ES-I3 (cell line): Measurements from ENCODE around the gene CYP21A2.
"Not testable (repeated sequence)": the region's sequence is repeated elsewhere in the genome, so short reads cannot be mapped to it uniquely, and the experiment has no call there.

Experiments used
- H3K36me3 ChIP-seq: 2 replicates; pipeline ENCODE4 v1.6.1; 2013; ENCODE audit warnings: mild to moderate bottlenecking, low read length, control low read depth, moderate library complexity; ENCODE audit not compliant: insufficient read depth
- H3K4me1 ChIP-seq: 2 replicates; pipeline ENCODE4 v1.6.1; 2013; ENCODE audit warnings: mild to moderate bottlenecking, control low read depth, low read length; ENCODE audit not compliant: insufficient read depth
- H3K9ac ChIP-seq: 2 replicates; pipeline ENCODE4 v1.6.1; 2013; ENCODE audit warnings: low read depth, mild to moderate bottlenecking, low read length, moderate library complexity
- H3K9me3 ChIP-seq: 2 replicates; pipeline ENCODE4 v1.6.1; 2013; ENCODE audit warnings: mild to moderate bottlenecking, low read length, moderate library complexity; ENCODE audit not compliant: control insufficient read depth, insufficient read depth

CYP21A2 gene

DNA sequence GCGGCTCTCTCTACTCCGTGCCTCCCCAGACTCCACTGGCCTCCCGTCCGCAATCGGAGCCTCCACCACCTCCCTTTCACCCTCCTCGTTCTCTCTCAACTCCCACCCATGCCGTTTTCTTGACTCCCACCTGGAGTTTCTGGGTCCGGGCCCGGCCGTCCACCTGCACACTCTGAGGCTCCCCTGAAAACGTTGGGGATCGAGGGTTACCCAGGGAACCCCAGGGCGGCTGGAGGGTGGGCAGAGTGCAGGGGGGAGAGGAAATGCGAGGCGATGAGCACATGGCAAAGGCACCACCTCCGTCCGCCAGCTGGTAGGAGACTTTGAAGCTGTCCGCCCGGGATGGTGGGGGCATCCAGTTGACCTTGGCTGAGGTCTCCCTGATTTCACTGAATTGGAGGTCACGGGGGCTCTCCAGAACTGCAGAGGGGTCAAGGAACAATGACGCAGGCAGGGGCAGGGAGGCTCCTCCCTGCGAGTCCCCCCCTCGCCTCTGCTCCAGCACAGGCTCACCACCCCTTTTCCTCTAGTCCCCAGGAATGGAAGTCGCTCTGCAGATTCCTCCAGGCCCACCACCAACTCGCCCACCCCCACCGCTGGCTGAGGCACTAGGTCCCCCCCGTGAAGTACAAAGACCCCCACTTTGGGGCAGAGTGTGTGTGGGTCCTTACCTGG is 27.2 kb upstream of the CYP21A2 start:
- not testable (repeated sequence) for H3K9ac ChIP-seq, H3K36me3 ChIP-seq, H3K9me3 ChIP-seq, H3K4me1 ChIP-seq

- H3K9me3 ChIP-seq, H3K36me3 ChIP-seq, H3K4me1 ChIP-seq, H3K9ac ChIP-seq: not testable (repeated sequence)
These were observed 25.1 kb upstream of the CYP21A2 start for GRCh38 chr6:32012941-32013617.

DNA sequence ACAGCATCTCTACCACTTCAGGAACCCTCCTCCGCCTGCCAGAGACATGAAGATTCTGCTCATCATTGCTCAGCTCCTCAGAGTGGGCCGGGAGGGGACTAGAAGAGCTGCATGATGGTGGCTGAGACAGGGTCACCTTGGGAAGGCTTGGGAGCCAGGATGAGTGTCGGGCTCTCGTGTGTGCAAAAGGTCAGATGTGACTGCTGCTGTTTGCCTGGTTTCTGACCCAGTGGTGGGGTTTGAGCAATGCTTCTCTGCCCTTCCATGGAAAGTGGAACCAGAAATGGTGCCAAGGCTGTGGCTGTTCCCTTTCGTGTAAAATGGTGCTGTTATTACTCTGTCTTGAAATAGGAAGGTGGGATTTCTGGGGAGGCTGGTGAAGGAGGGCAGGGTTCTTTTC is 24.5 kb upstream of the CYP21A2 start:
- H3K9me3 ChIP-seq, H3K9ac ChIP-seq, H3K4me1 ChIP-seq, H3K36me3 ChIP-seq: not testable (repeated sequence)

DNA sequence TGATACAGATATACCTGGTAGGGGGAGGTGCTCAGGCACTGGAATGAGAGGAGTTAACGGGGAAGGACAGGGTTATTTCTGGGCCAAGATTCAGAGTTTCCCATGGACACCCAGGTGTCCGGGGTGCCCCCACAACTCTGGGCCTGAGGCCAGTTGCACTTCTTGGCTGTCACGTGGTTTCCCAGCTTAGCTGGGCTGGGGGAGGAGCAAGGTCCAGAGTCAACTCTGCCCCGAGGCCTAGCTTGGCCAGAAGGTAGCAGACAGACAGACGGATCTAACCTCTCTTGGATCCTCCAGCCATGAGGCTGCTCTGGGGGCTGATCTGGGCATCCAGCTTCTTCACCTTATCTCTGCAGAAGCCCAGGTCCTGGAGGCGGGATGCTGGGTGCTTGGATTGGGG is 23.7 kb upstream of the CYP21A2 start, which contains the start of gene C4B:
Gene C4B, plus strand, starts transcription at position 249 of the 400 bp plus-strand sequence. Its CDS starts 51 bp downstream, at position 300.
- H3K9me3 ChIP-seq, H3K9ac ChIP-seq, H3K36me3 ChIP-seq, H3K4me1 ChIP-seq: not testable (repeated sequence)

- H3K9me3 ChIP-seq, H3K4me1 ChIP-seq, H3K9ac ChIP-seq, H3K36me3 ChIP-seq: not testable (repeated sequence)
These were observed 16.1 kb upstream of the CYP21A2 start for GRCh38 chr6:32022100-32022499.

- not testable (repeated sequence) for H3K9me3 ChIP-seq, H3K9ac ChIP-seq, H3K36me3 ChIP-seq
These were observed 9.6 kb upstream of the CYP21A2 start for GRCh38 chr6:32028631-32029030.

GRCh38 chr6:32029553-32029952 is 8.7 kb upstream of the CYP21A2 start:
- H3K9me3 ChIP-seq, H3K36me3 ChIP-seq, H3K9ac ChIP-seq, H3K4me1 ChIP-seq: not testable (repeated sequence)

More at GRCh38 chr6:32028631-32029030, 9.6 kb upstream of the CYP21A2 start:
- H3K4me1 ChIP-seq: not testable (repeated sequence)

- not testable (repeated sequence) for H3K9ac ChIP-seq, H3K9me3 ChIP-seq, H3K36me3 ChIP-seq, H3K4me1 ChIP-seq
These were observed 2.8 kb upstream of the CYP21A2 start for GRCh38 chr6:32035283-32036013.

GRCh38 chr6:32037136-32037535 is 1.1 kb upstream of the CYP21A2 start:
- H3K4me1 ChIP-seq, H3K9me3 ChIP-seq, H3K9ac ChIP-seq, H3K36me3 ChIP-seq: not testable (repeated sequence)

DNA sequence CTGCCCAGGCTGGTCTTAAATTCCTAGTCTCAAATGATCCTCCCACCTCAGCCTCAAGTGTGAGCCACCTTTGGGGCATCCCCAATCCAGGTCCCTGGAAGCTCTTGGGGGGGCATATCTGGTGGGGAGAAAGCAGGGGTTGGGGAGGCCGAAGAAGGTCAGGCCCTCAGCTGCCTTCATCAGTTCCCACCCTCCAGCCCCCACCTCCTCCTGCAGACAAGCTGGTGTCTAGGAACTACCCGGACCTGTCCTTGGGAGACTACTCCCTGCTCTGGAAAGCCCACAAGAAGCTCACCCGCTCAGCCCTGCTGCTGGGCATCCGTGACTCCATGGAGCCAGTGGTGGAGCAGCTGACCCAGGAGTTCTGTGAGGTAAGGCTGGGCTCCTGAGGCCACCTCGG is 663 bp downstream of the CYP21A2 start:
- H3K36me3 ChIP-seq, H3K4me1 ChIP-seq, H3K9ac ChIP-seq, H3K9me3 ChIP-seq: not testable (repeated sequence)

DNA sequence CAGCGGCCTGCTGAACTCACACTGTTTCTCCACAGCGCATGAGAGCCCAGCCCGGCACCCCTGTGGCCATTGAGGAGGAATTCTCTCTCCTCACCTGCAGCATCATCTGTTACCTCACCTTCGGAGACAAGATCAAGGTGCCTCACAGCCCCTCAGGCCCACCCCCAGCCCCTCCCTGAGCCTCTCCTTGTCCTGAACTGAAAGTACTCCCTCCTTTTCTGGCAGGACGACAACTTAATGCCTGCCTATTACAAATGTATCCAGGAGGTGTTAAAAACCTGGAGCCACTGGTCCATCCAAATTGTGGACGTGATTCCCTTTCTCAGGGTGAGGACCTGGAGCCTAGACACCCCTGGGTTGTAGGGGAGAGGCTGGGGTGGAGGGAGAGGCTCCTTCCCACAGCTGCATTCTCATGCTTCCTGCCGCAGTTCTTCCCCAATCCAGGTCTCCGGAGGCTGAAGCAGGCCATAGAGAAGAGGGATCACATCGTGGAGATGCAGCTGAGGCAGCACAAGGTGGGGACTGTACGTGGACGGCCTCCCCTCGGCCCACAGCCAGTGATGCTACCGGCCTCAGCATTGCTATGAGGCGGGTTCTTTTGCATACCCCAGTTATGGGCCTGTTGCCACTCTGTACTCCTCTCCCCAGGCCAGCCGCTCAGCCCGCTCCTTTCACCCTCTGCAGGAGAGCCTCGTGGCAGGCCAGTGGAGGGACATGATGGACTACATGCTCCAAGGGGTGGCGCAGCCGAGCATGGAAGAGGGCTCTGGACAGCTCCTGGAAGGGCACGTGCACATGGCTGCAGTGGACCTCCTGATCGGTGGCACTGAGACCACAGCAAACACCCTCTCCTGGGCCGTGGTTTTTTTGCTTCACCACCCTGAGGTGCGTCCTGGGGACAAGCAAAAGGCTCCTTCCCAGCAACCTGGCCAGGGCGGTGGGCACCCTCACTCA is 1.4 kb downstream of the CYP21A2 start:
- H3K36me3 ChIP-seq: not testable (repeated sequence)

DNA sequence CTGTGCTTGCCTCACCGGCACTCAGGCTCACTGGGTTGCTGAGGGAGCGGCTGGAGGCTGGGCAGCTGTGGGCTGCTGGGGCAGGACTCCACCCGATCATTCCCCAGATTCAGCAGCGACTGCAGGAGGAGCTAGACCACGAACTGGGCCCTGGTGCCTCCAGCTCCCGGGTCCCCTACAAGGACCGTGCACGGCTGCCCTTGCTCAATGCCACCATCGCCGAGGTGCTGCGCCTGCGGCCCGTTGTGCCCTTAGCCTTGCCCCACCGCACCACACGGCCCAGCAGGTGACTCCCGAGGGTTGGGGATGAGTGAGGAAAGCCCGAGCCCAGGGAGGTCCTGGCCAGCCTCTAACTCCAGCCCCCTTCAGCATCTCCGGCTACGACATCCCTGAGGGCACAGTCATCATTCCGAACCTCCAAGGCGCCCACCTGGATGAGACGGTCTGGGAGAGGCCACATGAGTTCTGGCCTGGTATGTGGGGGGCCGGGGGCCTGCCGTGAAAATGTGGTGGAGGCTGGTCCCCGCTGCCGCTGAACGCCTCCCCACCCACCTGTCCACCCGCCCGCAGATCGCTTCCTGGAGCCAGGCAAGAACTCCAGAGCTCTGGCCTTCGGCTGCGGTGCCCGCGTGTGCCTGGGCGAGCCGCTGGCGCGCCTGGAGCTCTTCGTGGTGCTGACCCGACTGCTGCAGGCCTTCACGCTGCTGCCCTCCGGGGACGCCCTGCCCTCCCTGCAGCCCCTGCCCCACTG is 2.3 kb downstream of the CYP21A2 start:
- not testable (repeated sequence) for H3K4me1 ChIP-seq, H3K9ac ChIP-seq, H3K9me3 ChIP-seq, H3K36me3 ChIP-seq

More for the DNA sequence above, 1.4 kb downstream of the CYP21A2 start:
- not testable (repeated sequence) for H3K4me1 ChIP-seq, H3K9ac ChIP-seq, H3K9me3 ChIP-seq

GRCh38 chr6:32041050-32041321 is 2.8 kb downstream of the CYP21A2 start:
- H3K9ac ChIP-seq, H3K36me3 ChIP-seq, H3K9me3 ChIP-seq, H3K4me1 ChIP-seq: not testable (repeated sequence)

DNA sequence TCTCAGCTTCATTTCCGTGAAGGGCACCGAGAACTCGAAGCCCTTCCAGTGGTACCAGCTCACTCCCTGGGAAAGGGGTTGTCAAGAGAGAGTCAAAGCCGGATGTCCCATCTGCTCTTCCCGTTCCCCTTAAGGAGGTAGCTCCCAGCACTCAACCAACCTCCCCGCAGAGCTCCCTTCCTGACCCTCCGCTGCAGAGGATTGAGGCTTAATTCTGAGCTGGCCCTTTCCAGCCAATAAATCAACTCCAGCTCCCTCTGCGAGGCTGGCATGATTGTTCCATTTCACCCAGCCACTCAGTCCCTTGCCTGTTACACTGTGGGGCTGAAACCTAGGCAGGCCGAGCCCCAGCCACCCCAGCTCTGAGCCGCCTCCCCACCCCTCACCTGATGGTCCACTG is 3.2 kb downstream of the CYP21A2 start:
- not testable (repeated sequence) for H3K4me1 ChIP-seq, H3K36me3 ChIP-seq, H3K9me3 ChIP-seq, H3K9ac ChIP-seq
